DOHH2 (cell line): Measurements from ENCODE around the gene TRIM10.

Source experiments
- EZH2phosphoT487 ChIP-seq: fragments of 200-600 bp; sonication (generic); IDR thresholded peaks from 2 replicates; pipeline ENCODE4 v1.6.1; 2017; ENCODE audit warnings: borderline replicate concordance, mild to moderate bottlenecking, antibody characterized with exemption, low read length, moderate library complexity, mixed read lengths
- TF ChIP-seq, protein P1 (sequence below): fragments of 200-600 bp; sonication (generic); IDR thresholded peaks from one replicate; pipeline ENCODE4 v1.5.1; 2014; ENCODE audit warnings: antibody characterized with exemption, mild to moderate bottlenecking, low read depth, low read length; ENCODE audit not compliant: poor library complexity, severe bottlenecking

- TF ChIP-seq, protein P1, sequence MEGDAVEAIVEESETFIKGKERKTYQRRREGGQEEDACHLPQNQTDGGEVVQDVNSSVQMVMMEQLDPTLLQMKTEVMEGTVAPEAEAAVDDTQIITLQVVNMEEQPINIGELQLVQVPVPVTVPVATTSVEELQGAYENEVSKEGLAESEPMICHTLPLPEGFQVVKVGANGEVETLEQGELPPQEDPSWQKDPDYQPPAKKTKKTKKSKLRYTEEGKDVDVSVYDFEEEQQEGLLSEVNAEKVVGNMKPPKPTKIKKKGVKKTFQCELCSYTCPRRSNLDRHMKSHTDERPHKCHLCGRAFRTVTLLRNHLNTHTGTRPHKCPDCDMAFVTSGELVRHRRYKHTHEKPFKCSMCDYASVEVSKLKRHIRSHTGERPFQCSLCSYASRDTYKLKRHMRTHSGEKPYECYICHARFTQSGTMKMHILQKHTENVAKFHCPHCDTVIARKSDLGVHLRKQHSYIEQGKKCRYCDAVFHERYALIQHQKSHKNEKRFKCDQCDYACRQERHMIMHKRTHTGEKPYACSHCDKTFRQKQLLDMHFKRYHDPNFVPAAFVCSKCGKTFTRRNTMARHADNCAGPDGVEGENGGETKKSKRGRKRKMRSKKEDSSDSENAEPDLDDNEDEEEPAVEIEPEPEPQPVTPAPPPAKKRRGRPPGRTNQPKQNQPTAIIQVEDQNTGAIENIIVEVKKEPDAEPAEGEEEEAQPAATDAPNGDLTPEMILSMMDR = no peak
- TF ChIP-seq EZH2phosphoT487 = no peak
Observed at GRCh38 chr6:30102414-30102969, 58.5 kb downstream of the TRIM10 start.
